C4-2B (cell line): Measurements from ENCODE around the gene GTF2H4.

ENCODE experiments used
- CTCF ChIP-seq: fragments of 450-650 bp; conservative IDR thresholded peaks from 2 replicates; pipeline ENCODE4 v1.5.1; 2017; ENCODE audit warnings: mild to moderate bottlenecking
- ZFX ChIP-seq: fragments of 450-650 bp; IDR thresholded peaks from 2 replicates; pipeline ENCODE4 v1.6.1; 2017

- TF ChIP-seq CTCF (no peak), ZFX (no peak)
These were observed 14.3 kb upstream of the GTF2H4 start for GRCh38 chr6:30893666-30894065.
